Measurements from ENCODE around the gene TUBGCP6. TPM values are rescaled to one million over a fixed set of nuclear protein-coding genes. Genes with fewer than 3 reads are reported as not detected.

TUBGCP6 gene
- total RNA-seq, 1 experiment from 2014 or later = 38.6 TPM

- H3K4me1 ChIP-seq (ENCODE audit: control insufficient read depth in 1 of 2, insufficient read depth in 2 of 2, low read length in 2 of 2) = peaks cover 20 to 28% of the 10 kb centered on the region in 2 experiments
- no peaks in the 10 kb centered on the region for H4K20me1 ChIP-seq (ENCODE audit: insufficient read depth)
- ChIA-PET CTCF (interaction anchor here (0.6 kb wide), 1 partner anchor 22 kb away, joined by 5 read pairs; no protein-coding TSS in a partner anchor), RAD21 (ENCODE audit: low non-redundant PET in 1 of 2, low total read pairs in 2 of 2, uncharacterized antibody in 2 of 2, unreplicated experiment in 2 of 2) (no interaction called here), POLR2A (no interaction called here)
- peak overlapping the region; percentile 96 for H3K27ac ChIP-seq (ENCODE audit: low read depth, low read length)
- TSS peak; percentile 54 for BruUV-seq (replicated peaks)
- H3K9me3 ChIP-seq (ENCODE audit: control insufficient read depth in 1 of 2, insufficient read depth in 1 of 2, low read depth in 1 of 2, low read length in 2 of 2) = peaks cover under 1 to 4% of the 10 kb centered on the region in 2 experiments; a peak in 2 of 4 replicates
- intact Hi-C loops (cut with micrococcal nuclease) = no loop called here
- H3K27me3 ChIP-seq (ENCODE audit: insufficient read depth, low read length) = no peaks in the 10 kb centered on the region
- ATAC-seq (no peak), DNase-seq (ENCODE audit: low read depth, low spot score) (no peak)
- H3K36me3 ChIP-seq (ENCODE audit: control insufficient read depth in 1 of 2, insufficient read depth in 2 of 2, low read length in 2 of 2) = peaks cover 30 to 68% of the 10 kb centered on the region in 2 experiments
- no peak for TF ChIP-seq TCF7L2 (IDR thresholded peaks at IDR 0.05; ENCODE audit: borderline replicate concordance, extremely low read depth, insufficient read depth, insufficient read length)
- TF ChIP-seq FOSL1 (IDR thresholded peaks at IDR 0.05; ENCODE audit: low read depth) = no peak
- no peak for TF ChIP-seq ZFX (IDR thresholded peaks at IDR 0.05)
- no peak for TF ChIP-seq YY1 (IDR thresholded peaks at IDR 0.05; ENCODE audit: extremely low read depth, insufficient replicate concordance, low read depth, low read length)
- no peak for TF ChIP-seq RAD21 (IDR thresholded peaks at IDR 0.05; ENCODE audit: low read depth)
- no peak for TF ChIP-seq ZBTB33 (IDR thresholded peaks at IDR 0.05; ENCODE audit: extremely low read depth, insufficient replicate concordance, low read length)
- no peak for TF ChIP-seq MAX (IDR thresholded peaks at IDR 0.05)
- TF ChIP-seq CEBPB (IDR thresholded peaks at IDR 0.05; ENCODE audit: low read depth) = no peak
- TF ChIP-seq JUND (IDR thresholded peaks at IDR 0.05) = no peak
- TF ChIP-seq REST (IDR thresholded peaks at IDR 0.05; ENCODE audit: low read depth) = no peak
- no peak for TF ChIP-seq ZNF274 (IDR thresholded peaks at IDR 0.05; ENCODE audit: low read depth, low read length)
- TF ChIP-seq SIN3A (IDR thresholded peaks at IDR 0.05; ENCODE audit: low read depth) = no peak
- no peak for TF ChIP-seq CTCF (IDR thresholded peaks at IDR 0.05 in 2 of 3, conservative IDR thresholded peaks at IDR 0.05 in 1 of 3; ENCODE audit: borderline replicate concordance in 1 of 3, insufficient read depth in 1 of 3, low read depth in 2 of 3, low read length in 2 of 3)
- no peak for TF ChIP-seq SRF (IDR thresholded peaks at IDR 0.05; ENCODE audit: low read depth)
- H3K79me2 ChIP-seq (ENCODE audit: insufficient read depth, low read length) = peaks cover 21% of the 10 kb centered on the region; the same call in 1 of the 2 replicates
- H3K9me2 ChIP-seq (ENCODE audit: insufficient read depth) = no peaks in the 10 kb centered on the region
- H3K4me2 ChIP-seq (ENCODE audit: low read length) = peak overlapping the region; percentile 87
- H2AFZ ChIP-seq (ENCODE audit: low read depth, low read length, poor library complexity, severe bottlenecking) = no peak overlapping the region
- H3K4me3 ChIP-seq (replicated peaks in 1 of 2; ENCODE audit: low read depth in 1 of 2, low read length in 2 of 2) = no peak overlapping the region
- peak overlapping the region; percentile 62 for H3K9ac ChIP-seq (ENCODE audit: low read length)
Observed at GRCh38 chr22:50281384-50281760, 36.5 kb upstream of the TUBGCP6 start.

Data from HCT116 (cell line).